Mesendoderm (in vitro differentiated cells): Measurements from ENCODE around the gene INTS2.
"Not testable (repeated sequence)": the region's sequence is repeated elsewhere in the genome, so short reads cannot be mapped to it uniquely, and the experiment has no call there.

Experiments used
- DNase-seq: peaks from one replicate; pipeline ENCODE4 v3.0.0; 2013
- H2AK5ac ChIP-seq: 2 replicates; pipeline ENCODE4 v1.6.1; 2013; ENCODE audit warnings: low read length, inconsistent platforms
- H2BK120ac ChIP-seq: 2 replicates; pipeline ENCODE4 v1.6.1; 2013; ENCODE audit warnings: low read depth, mild to moderate bottlenecking, low read length, moderate library complexity, mixed read lengths
- H2BK15ac ChIP-seq: replicated peaks from 2 replicates; pipeline ENCODE4 v1.6.1; 2013; ENCODE audit warnings: low read depth, mild to moderate bottlenecking, moderate library complexity
- H2BK5ac ChIP-seq: 2 replicates; pipeline ENCODE4 v1.6.1; 2013; ENCODE audit warnings: low read length, inconsistent platforms
- H3K18ac ChIP-seq: 2 replicates; pipeline ENCODE4 v1.6.1; 2013; ENCODE audit warnings: mild to moderate bottlenecking, low read length, mixed read lengths
- H3K23ac ChIP-seq: one replicate; pipeline ENCODE4 v1.6.1; 2013; ENCODE audit warnings: low read length
- H3K27ac ChIP-seq: 2 replicates; pipeline ENCODE4 v1.5.1; 2013; ENCODE audit warnings: low read depth, mild to moderate bottlenecking, inconsistent platforms, low read length, moderate library complexity
- H3K27me3 ChIP-seq: 2 replicates; pipeline ENCODE4 v1.6.1; 2013; ENCODE audit warnings: low read length, control low read depth, mild to moderate bottlenecking, inconsistent platforms; ENCODE audit not compliant: insufficient read depth, poor library complexity
- H3K36me3 ChIP-seq: 2 replicates; pipeline ENCODE4 v1.6.1; 2013; ENCODE audit warnings: low read length, inconsistent platforms; ENCODE audit not compliant: control insufficient read depth, insufficient read depth
- H3K4ac ChIP-seq: one replicate; pipeline ENCODE4 v1.6.1; 2013; ENCODE audit warnings: low read depth, mild to moderate bottlenecking, low read length, moderate library complexity
- H3K4me1 ChIP-seq: 2 replicates; pipeline ENCODE4 v1.6.1; 2013; ENCODE audit warnings: low read depth, low read length, inconsistent platforms; ENCODE audit not compliant: control insufficient read depth
- H3K4me2 ChIP-seq: 2 replicates; pipeline ENCODE4 v1.6.1; 2013; ENCODE audit warnings: low read length
- H3K4me3 ChIP-seq: 2 replicates; pipeline ENCODE4 v1.5.1; 2013; ENCODE audit warnings: mild to moderate bottlenecking, low read length
- H3K56ac ChIP-seq: one replicate; pipeline ENCODE4 v1.6.1; 2013; ENCODE audit warnings: low read length
- H3K79me1 ChIP-seq: 2 replicates; pipeline ENCODE4 v1.6.1; 2013; ENCODE audit warnings: low read length, inconsistent platforms
- H3K79me2 ChIP-seq: 2 replicates; pipeline ENCODE4 v1.6.1; 2013; ENCODE audit warnings: mild to moderate bottlenecking, low read length; ENCODE audit not compliant: control insufficient read depth, insufficient read depth
- H3K9ac ChIP-seq: 2 replicates; pipeline ENCODE4 v1.6.1; 2013; ENCODE audit warnings: low read length, inconsistent platforms
- H4K5ac ChIP-seq: one replicate; pipeline ENCODE4 v1.6.1; 2013; ENCODE audit warnings: low read length
- H4K8ac ChIP-seq: one replicate; pipeline ENCODE4 v1.6.1; 2013; ENCODE audit warnings: low read depth, mild to moderate bottlenecking, control low read depth, low read length, moderate library complexity
- WGBS: extraction: QIAGEN DNeasy Blood & Tissue Kit; methylation state at CpG from one replicate; pipeline ENCODE4 v1.1.7; 2013; ENCODE audit warnings: low lambda C conversion rate, missing lambda C conversion rate; ENCODE audit not compliant: insufficient coverage; ENCODE audit errors: extremely low coverage; 5-methylcytosine and 5-hydroxymethylcytosine counted together

INTS2 gene

GRCh38 chr17:61904094-61904710, 23.6 kb downstream of the INTS2 start:
- WGBS = no CpG with 5 or more reads among the region's 5 CpGs
- H3K27ac ChIP-seq = no peak overlapping the region
- no peak overlapping the region for H3K56ac ChIP-seq
- no peak overlapping the region for H2AK5ac ChIP-seq
- no peak for DNase-seq
- no peak overlapping the region for H3K23ac ChIP-seq
- H3K9ac ChIP-seq = no peak overlapping the region
- H3K4me1 ChIP-seq = no peaks in the 10 kb centered on the region
- no peaks in the 10 kb centered on the region for H3K79me1 ChIP-seq
- peaks cover 1% of the 10 kb centered on the region for H3K36me3 ChIP-seq
- H3K79me2 ChIP-seq = no peaks in the 10 kb centered on the region
- no peak overlapping the region for H3K18ac ChIP-seq
- H2BK15ac ChIP-seq = no peak overlapping the region
- H3K4me2 ChIP-seq = no peak overlapping the region
- H3K27me3 ChIP-seq = no peaks in the 10 kb centered on the region
- H2BK120ac ChIP-seq = no peak overlapping the region
- no peak overlapping the region for H4K5ac ChIP-seq
- H3K4ac ChIP-seq = no peak overlapping the region
- H3K4me3 ChIP-seq = no peak overlapping the region
- H2BK5ac ChIP-seq = no peak overlapping the region
- no peak overlapping the region for H4K8ac ChIP-seq

- H3K23ac ChIP-seq = no peak overlapping the region
- no peak overlapping the region for H4K5ac ChIP-seq
- no peak overlapping the region for H3K18ac ChIP-seq
- no peak overlapping the region for H3K56ac ChIP-seq
- no peak overlapping the region for H2AK5ac ChIP-seq
- no peak overlapping the region for H4K8ac ChIP-seq
- no peaks in the 10 kb centered on the region for H3K4me1 ChIP-seq
- H3K27ac ChIP-seq = no peak overlapping the region
- H3K4ac ChIP-seq = no peak overlapping the region
- no peak overlapping the region for H3K9ac ChIP-seq
- peaks cover 1% of the 10 kb centered on the region for H3K36me3 ChIP-seq
- no peaks in the 10 kb centered on the region for H3K27me3 ChIP-seq
- H3K4me2 ChIP-seq = no peak overlapping the region
- no peak overlapping the region for H2BK15ac ChIP-seq
- no peaks in the 10 kb centered on the region for H3K79me2 ChIP-seq
- no peak overlapping the region for H3K4me3 ChIP-seq
- WGBS = no CpG with 5 or more reads among the region's 3 CpGs
- no peak overlapping the region for H2BK120ac ChIP-seq
- no peaks in the 10 kb centered on the region for H3K79me1 ChIP-seq
- DNase-seq = no peak
- no peak overlapping the region for H2BK5ac ChIP-seq
Measured at GRCh38 chr17:61903251-61903650, 24.5 kb downstream of the INTS2 start.

- H4K8ac ChIP-seq = no peak overlapping the region
- H3K4me3 ChIP-seq = no peak overlapping the region
- H3K18ac ChIP-seq = no peak overlapping the region
- no peak overlapping the region for H2BK120ac ChIP-seq
- H3K27ac ChIP-seq = no peak overlapping the region
- H3K36me3 ChIP-seq = no peaks in the 10 kb centered on the region
- peak; percentile 59 for DNase-seq
- no peak overlapping the region for H2BK5ac ChIP-seq
- H3K23ac ChIP-seq = no peak overlapping the region
- H3K4me2 ChIP-seq = no peak overlapping the region
- H3K9ac ChIP-seq = no peak overlapping the region
- H4K5ac ChIP-seq = no peak overlapping the region
- H3K4ac ChIP-seq = no peak overlapping the region
- H2AK5ac ChIP-seq = no peak overlapping the region
- no peaks in the 10 kb centered on the region for H3K79me1 ChIP-seq
- no peaks in the 10 kb centered on the region for H3K4me1 ChIP-seq
- H2BK15ac ChIP-seq = no peak overlapping the region
- H3K27me3 ChIP-seq = no peaks in the 10 kb centered on the region
- no peaks in the 10 kb centered on the region for H3K79me2 ChIP-seq
- no CpG with 5 or more reads among the region's 2 CpGs for WGBS
- no peak overlapping the region for H3K56ac ChIP-seq
Measured at GRCh38 chr17:61897548-61898180, 30.1 kb downstream of the INTS2 start.

GRCh38 chr17:61895391-61895790, 32.4 kb downstream of the INTS2 start:
- Histone ChIP-seq H3K27ac (no peak overlapping the region), H3K56ac (no peak overlapping the region), H3K27me3 (no peaks in the 10 kb centered on the region), H3K4me2 (no peak overlapping the region), H2BK5ac (no peak overlapping the region), H3K23ac (no peak overlapping the region), H3K4me1 (no peaks in the 10 kb centered on the region), H2BK120ac (no peak overlapping the region), H3K79me2 (no peaks in the 10 kb centered on the region), H3K4me3 (no peak overlapping the region), H3K4ac (no peak overlapping the region), H4K8ac (no peak overlapping the region), H3K9ac (no peak overlapping the region), H2AK5ac (no peak overlapping the region), H3K36me3 (no peaks in the 10 kb centered on the region), H2BK15ac (no peak overlapping the region), H3K79me1 (no peaks in the 10 kb centered on the region), H4K5ac (no peak overlapping the region), H3K18ac (no peak overlapping the region)
- DNase-seq = no peak
- no CpG with 5 or more reads among the region's 2 CpGs for WGBS

- H3K4me1 ChIP-seq, H3K4me3 ChIP-seq, H3K56ac ChIP-seq, H3K27me3 ChIP-seq, H3K4ac ChIP-seq, H3K36me3 ChIP-seq, H4K5ac ChIP-seq, H4K8ac ChIP-seq, H2BK120ac ChIP-seq, H3K9ac ChIP-seq, H2AK5ac ChIP-seq, H3K27ac ChIP-seq, H3K18ac ChIP-seq, H3K4me2 ChIP-seq, H3K23ac ChIP-seq, H3K79me2 ChIP-seq, H2BK15ac ChIP-seq, H2BK5ac ChIP-seq, DNase-seq, H3K79me1 ChIP-seq: not testable (repeated sequence)
- no CpG with 5 or more reads among the region's 5 CpGs for WGBS
Measured at GRCh38 chr17:61894310-61894709, 33.5 kb downstream of the INTS2 start.

GRCh38 chr17:61887733-61888132, 40.0 kb downstream of the INTS2 start:
- not testable (repeated sequence) for H3K56ac ChIP-seq, H2BK5ac ChIP-seq, H3K18ac ChIP-seq, H3K27ac ChIP-seq, H3K27me3 ChIP-seq, H3K4me3 ChIP-seq, H4K8ac ChIP-seq, H3K79me2 ChIP-seq, H3K36me3 ChIP-seq, H2AK5ac ChIP-seq, H3K79me1 ChIP-seq, H4K5ac ChIP-seq, H2BK120ac ChIP-seq, H3K4ac ChIP-seq, H3K9ac ChIP-seq, H3K4me2 ChIP-seq, H3K23ac ChIP-seq, H3K4me1 ChIP-seq, DNase-seq, H2BK15ac ChIP-seq
- WGBS = no CpG with 5 or more reads among the region's 6 CpGs
